H9 (cell line): Measurements from ENCODE around the gene KRT6C. TPM values are rescaled to one million over a fixed set of nuclear protein-coding genes. Genes with fewer than 3 reads are reported as not detected.

Experiments
- DNase-seq: peaks from one replicate; pipeline ENCODE4 v3.0.0-alpha.2; 2017
- H2AFZ ChIP-seq: one replicate; pipeline ENCODE4 v1.6.1; 2013; ENCODE audit warnings: mild to moderate bottlenecking, low read length, control low read depth, moderate library complexity
- H2AK5ac ChIP-seq: 2 replicates; pipeline ENCODE4 v1.6.1; 2013; ENCODE audit warnings: low read length, control low read depth, mixed read lengths; ENCODE audit not compliant: insufficient read length
- H2BK120ac ChIP-seq: one replicate; pipeline ENCODE4 v1.6.1; 2013; ENCODE audit warnings: low read depth, mild to moderate bottlenecking, low read length, control low read depth, inconsistent platforms; ENCODE audit not compliant: poor library complexity, severe bottlenecking
- H2BK12ac ChIP-seq: 2 replicates; pipeline ENCODE4 v1.6.1; 2013; ENCODE audit warnings: low read length, control low read depth, mixed read lengths, low read depth; ENCODE audit not compliant: insufficient read length
- H2BK15ac ChIP-seq: 2 replicates; pipeline ENCODE4 v1.6.1; 2013; ENCODE audit warnings: low read depth, low read length, control low read depth
- H2BK20ac ChIP-seq: one replicate; pipeline ENCODE4 v1.6.1; 2013; ENCODE audit warnings: low read depth, mild to moderate bottlenecking, low read length, control low read depth, inconsistent platforms; ENCODE audit not compliant: poor library complexity, severe bottlenecking
- H2BK5ac ChIP-seq: 2 replicates; pipeline ENCODE4 v1.6.1; 2013; ENCODE audit warnings: low read length, control low read depth, mixed read lengths; ENCODE audit not compliant: insufficient read length
- H3K14ac ChIP-seq: 2 replicates; pipeline ENCODE4 v1.6.1; 2013; ENCODE audit warnings: low read length, control low read depth; ENCODE audit not compliant: insufficient read depth
- H3K18ac ChIP-seq: 2 replicates; pipeline ENCODE4 v1.6.1; 2013; ENCODE audit warnings: low read depth, mild to moderate bottlenecking, mixed read lengths, low read length, control low read depth; ENCODE audit not compliant: insufficient read length
- H3K23ac ChIP-seq: 2 replicates; pipeline ENCODE4 v1.6.1; 2013; ENCODE audit warnings: low read length, control low read depth, mixed read lengths, low read depth; ENCODE audit not compliant: insufficient read length
- H3K23me2 ChIP-seq: 2 replicates; pipeline ENCODE4 v1.6.1; 2013; ENCODE audit warnings: low read depth, mild to moderate bottlenecking, mixed read lengths, low read length, control low read depth; ENCODE audit not compliant: insufficient read length, poor library complexity, severe bottlenecking
- H3K27ac ChIP-seq: 2 replicates; pipeline ENCODE4 v1.5.1; 2013; ENCODE audit warnings: low read length, control low read depth, mixed read lengths, low read depth; ENCODE audit not compliant: insufficient read length
- H3K27me3 ChIP-seq: 2 replicates; pipeline ENCODE4 v1.6.1; 2013; ENCODE audit warnings: low read length, control low read depth, inconsistent platforms; ENCODE audit not compliant: insufficient read depth
- H3K4ac ChIP-seq: 2 replicates; pipeline ENCODE4 v1.6.1; 2013; ENCODE audit warnings: low read depth, mild to moderate bottlenecking, control low read depth, inconsistent platforms, low read length, moderate library complexity
- H3K4me1 ChIP-seq: 2 replicates; pipeline ENCODE4 v1.6.1; 2013; ENCODE audit warnings: low read length, control low read depth, inconsistent platforms; ENCODE audit not compliant: insufficient read depth
- H3K4me2 ChIP-seq: 2 replicates; pipeline ENCODE4 v1.6.1; 2013; ENCODE audit warnings: low read length, control low read depth, mixed read lengths; ENCODE audit not compliant: insufficient read length, insufficient read depth
- H3K56ac ChIP-seq: 2 replicates; pipeline ENCODE4 v1.6.1; 2013; ENCODE audit warnings: low read depth, mild to moderate bottlenecking, mixed read lengths, low read length, control low read depth; ENCODE audit not compliant: insufficient read length
- H3K79me1 ChIP-seq: 2 replicates; pipeline ENCODE4 v1.6.1; 2013; ENCODE audit warnings: low read depth, mild to moderate bottlenecking, moderate library complexity, low read length, control low read depth, inconsistent platforms; ENCODE audit not compliant: insufficient read depth, poor library complexity, severe bottlenecking
- H3K79me2 ChIP-seq: 2 replicates; pipeline ENCODE4 v1.6.1; 2013; ENCODE audit warnings: low read length, control low read depth, inconsistent platforms; ENCODE audit not compliant: insufficient read depth
- H3K9ac ChIP-seq: 2 replicates; pipeline ENCODE4 v1.6.1; 2013; ENCODE audit warnings: low read length, control low read depth, mixed read lengths; ENCODE audit not compliant: insufficient read length; ENCODE audit errors: extremely low read depth
- H3K9me3 ChIP-seq: one replicate; pipeline ENCODE4 v1.6.1; 2013; ENCODE audit warnings: low read depth, low read length, inconsistent platforms; ENCODE audit not compliant: control insufficient read depth
- H3T11ph ChIP-seq: one replicate; pipeline ENCODE4 v1.6.1; 2013; ENCODE audit warnings: mild to moderate bottlenecking, low read length, control low read depth, inconsistent platforms
- H4K20me1 ChIP-seq: one replicate; pipeline ENCODE4 v1.6.1; 2013; ENCODE audit not compliant: control insufficient read depth, insufficient read length, insufficient read depth
- H4K5ac ChIP-seq: 2 replicates; pipeline ENCODE4 v1.6.1; 2013; ENCODE audit warnings: low read depth, mild to moderate bottlenecking, mixed read lengths, low read length, control low read depth; ENCODE audit not compliant: insufficient read length
- H4K8ac ChIP-seq: replicated peaks from 2 replicates; pipeline ENCODE4 v1.6.1; 2013; ENCODE audit warnings: low read length, control low read depth, mixed read lengths, low read depth; ENCODE audit not compliant: insufficient read length
- H4K91ac ChIP-seq: 2 replicates; pipeline ENCODE4 v1.6.1; 2013; ENCODE audit warnings: low read depth, mild to moderate bottlenecking, moderate library complexity, mixed read lengths, low read length, control low read depth; ENCODE audit not compliant: insufficient read length
- H3K27ac Mint-ChIP-seq, 3 experiments: 2 replicates in 2 of 3; 3 replicates in 1 of 3; pipeline ENCODE4 v1.8.0; 2020 to 2021; ENCODE audit warnings: mixed read lengths in 3 of 3, mild to moderate bottlenecking in 1 of 3, moderate library complexity in 1 of 3
- H3K27me3 Mint-ChIP-seq: 2 replicates; pipeline ENCODE4 v1.8.0; 2021; ENCODE audit warnings: low read depth, mild to moderate bottlenecking, moderate library complexity, mixed read lengths
- H3K36me3 Mint-ChIP-seq, 3 experiments: 2 replicates in 2 of 3; 3 replicates in 1 of 3; pipeline ENCODE4 v1.8.0; 2020 to 2021; ENCODE audit warnings: low read depth in 3 of 3, mixed read lengths in 3 of 3; ENCODE audit not compliant: insufficient read depth in 1 of 3
- H3K4me1 Mint-ChIP-seq, 2 experiments: 2 replicates each; pipeline ENCODE4 v1.8.0; 2020; ENCODE audit warnings: mixed read lengths in 2 of 2
- H3K4me3 Mint-ChIP-seq, 2 experiments: 2 replicates in 1 of 2; 3 replicates in 1 of 2; pipeline ENCODE4 v1.8.0; 2020 to 2021; ENCODE audit warnings: mild to moderate bottlenecking in 2 of 2, mixed read lengths in 2 of 2, moderate library complexity in 1 of 2
- H3K9me3 Mint-ChIP-seq, 2 experiments: 2 replicates in 1 of 2; 3 replicates in 1 of 2; pipeline ENCODE4 v1.8.0; 2020; ENCODE audit warnings: mild to moderate bottlenecking in 2 of 2, mixed read lengths in 2 of 2, moderate library complexity in 1 of 2
- CTCF ChIP-seq: fragments of 200-600 bp; sonication (generic); conservative IDR thresholded peaks from 3 replicates; pipeline ENCODE4 v1.8.0; 2021; ENCODE audit warnings: antibody characterized with exemption, mild to moderate bottlenecking
- WGBS: extraction: QIAGEN DNeasy Blood & Tissue Kit; methylation state at CpG from one replicate; pipeline ENCODE4 v1.1.7; 2013; ENCODE audit warnings: missing lambda C conversion rate, low lambda C conversion rate, mixed read lengths; ENCODE audit not compliant: insufficient read length; ENCODE audit errors: extremely low coverage; 5-methylcytosine and 5-hydroxymethylcytosine counted together
- total RNA-seq: library from RNA; stranded (reverse); gene quantifications from 2 replicates; pipeline ENCODE4 v1.2.1, GENCODE V29; 2021

KRT6C gene
- total RNA-seq, 1 experiment from 2014 or later, result not detected

- no peak overlapping the region for H3K23ac ChIP-seq
- no peak overlapping the region for H2BK15ac ChIP-seq
- H3K27ac ChIP-seq, result no peak overlapping the region
- H3K36me3 Mint-ChIP-seq, result no peaks in the 10 kb centered on the region
- no peak overlapping the region for H3K14ac ChIP-seq
- H3K27me3 Mint-ChIP-seq, result peaks cover 5% of the 10 kb centered on the region
- WGBS, result no CpG with 5 or more reads among the region's 5 CpGs
- H3K27me3 ChIP-seq, result no peaks in the 10 kb centered on the region
- H2BK5ac ChIP-seq, result no peak overlapping the region
- H2AK5ac ChIP-seq, result no peak overlapping the region
- no peak overlapping the region for H4K5ac ChIP-seq
- no peak overlapping the region for H3T11ph ChIP-seq
- no peaks in the 10 kb centered on the region for H4K20me1 ChIP-seq
- no peak overlapping the region for H4K91ac ChIP-seq
- no peak; the same call in 2 of the 3 replicates for TF ChIP-seq CTCF
- H3K56ac ChIP-seq, result no peak overlapping the region
- no peak for DNase-seq
- H3K4me1 Mint-ChIP-seq, result no peaks in the 10 kb centered on the region
- H3K18ac ChIP-seq, result no peak overlapping the region
- H3K79me1 ChIP-seq, result no peaks in the 10 kb centered on the region
- H3K4ac ChIP-seq, result no peak overlapping the region
- no peak overlapping the region for H4K8ac ChIP-seq
- H3K9me3 ChIP-seq, result no peaks in the 10 kb centered on the region
- H2BK120ac ChIP-seq, result no peak overlapping the region
- H3K27ac Mint-ChIP-seq, result no peak overlapping the region
- no peaks in the 10 kb centered on the region for H3K23me2 ChIP-seq
- no peak overlapping the region for H2BK20ac ChIP-seq
- H2BK12ac ChIP-seq, result no peak overlapping the region
- H3K4me3 Mint-ChIP-seq, result no peak overlapping the region
- H3K4me1 ChIP-seq, result no peaks in the 10 kb centered on the region
- H3K4me2 ChIP-seq, result no peak overlapping the region
- H3K9ac ChIP-seq, result no peak overlapping the region
- H3K79me2 ChIP-seq, result no peaks in the 10 kb centered on the region
- no peaks in the 10 kb centered on the region; a peak in 1 of 5 replicates for H3K9me3 Mint-ChIP-seq
- H2AFZ ChIP-seq, result no peak overlapping the region
These were observed 11.9 kb downstream of the KRT6C start for GRCh38 chr12:52461693-52462092.
